OCI-LY3 (cell line): Measurements from ENCODE around the gene LYSMD1.
"Not testable (repeated sequence)": the region's sequence is repeated elsewhere in the genome, so short reads cannot be mapped to it uniquely, and the experiment has no call there.

Source experiments
- H2AFZ ChIP-seq: fragments of 200-600, 300-600 bp; shearing (Covaris generic); 2 replicates; pipeline ENCODE4 v1.6.0; 2014; ENCODE audit warnings: antibody characterized with exemption, low read depth, low read length
- H3K27ac ChIP-seq: fragments of 200-600, 300-600 bp; sonication (generic); 2 replicates; pipeline ENCODE4 v1.5.1; 2014; ENCODE audit warnings: mild to moderate bottlenecking, low read length, moderate library complexity, mixed read lengths
- H3K27me3 ChIP-seq: fragments of 200-600, 300-600 bp; sonication (generic); 2 replicates; pipeline ENCODE4 v1.6.1; 2014; ENCODE audit warnings: low read depth, low read length, mixed read lengths
- H3K36me3 ChIP-seq: fragments of 200-600, 300-600 bp; sonication (generic); replicated peaks from 2 replicates; pipeline ENCODE3; 2014; ENCODE audit warnings: low read depth, low read length, mixed read lengths
- H3K4me1 ChIP-seq: fragments of 300-600, 200-600 bp; sonication (generic); 2 replicates; pipeline ENCODE4 v1.6.1; 2014; ENCODE audit warnings: low read length, mixed read lengths
- H3K4me2 ChIP-seq: fragments of 200-600, 300-600 bp; sonication (generic); 2 replicates; pipeline ENCODE4 v1.6.1; 2014; ENCODE audit warnings: low read length, mixed read lengths
- H3K4me3 ChIP-seq: fragments of 300-600, 200-600 bp; sonication (generic); 2 replicates; pipeline ENCODE4 v1.5.1; 2014; ENCODE audit warnings: antibody characterized with exemption, mild to moderate bottlenecking, low read length, moderate library complexity
- H3K79me2 ChIP-seq: fragments of 300-600, 200-600 bp; shearing (Covaris generic); 2 replicates; pipeline ENCODE4 v1.6.1; 2014; ENCODE audit warnings: mild to moderate bottlenecking, low read length, mixed read lengths
- H3K9ac ChIP-seq: fragments of 300-600, 200-600 bp; shearing (Covaris generic); 2 replicates; pipeline ENCODE4 v1.6.0; 2014; ENCODE audit warnings: mild to moderate bottlenecking, low read length, moderate library complexity
- H3K9me3 ChIP-seq: fragments of 200-600, 300-600 bp; shearing (Covaris generic); 2 replicates; pipeline ENCODE4 v1.6.1; 2014; ENCODE audit warnings: low read length, mixed read lengths; ENCODE audit not compliant: insufficient read depth
- H4K20me1 ChIP-seq: fragments of 200-600, 300-600 bp; sonication (generic); 2 replicates; pipeline ENCODE4 v1.6.1; 2016; ENCODE audit warnings: low read length, mixed read lengths; ENCODE audit not compliant: insufficient read depth
- EZH2phosphoT487 ChIP-seq: fragments of 200-600 bp; shearing (Covaris generic); IDR thresholded peaks from 2 replicates; pipeline ENCODE4 v1.6.1; 2018; ENCODE audit warnings: antibody characterized with exemption, mixed run types, low read depth
- TF ChIP-seq, protein P1 (sequence below): fragments of 200-600, 300-600 bp; sonication (generic); IDR thresholded peaks from 2 replicates; pipeline ENCODE4 v1.5.1; 2014; ENCODE audit warnings: antibody characterized with exemption, low read length, low read depth

LYSMD1 gene

DNA sequence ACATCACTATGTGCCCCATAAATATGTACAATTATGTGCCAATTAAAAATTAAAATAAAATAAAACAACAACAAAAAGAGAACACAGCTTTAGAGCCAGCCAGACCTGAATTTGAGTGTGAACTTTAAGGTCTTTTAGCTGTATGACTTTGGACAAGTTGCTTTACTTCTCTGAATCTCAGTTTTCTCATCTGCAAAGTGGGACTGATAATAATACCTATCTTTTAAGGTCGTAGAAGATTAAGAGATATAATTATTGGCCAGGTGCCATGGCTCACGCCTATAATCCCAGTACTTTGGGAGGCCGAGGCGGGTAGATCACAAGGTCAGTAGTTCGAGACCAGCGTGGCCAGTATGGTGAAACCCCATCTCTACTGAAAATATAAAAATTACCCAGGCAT lies 27.6 kb upstream of the LYSMD1 start:
- Histone ChIP-seq H3K36me3 (no peaks in the 10 kb centered on the region), H3K27me3 (peaks cover 9% of the 10 kb centered on the region), H3K4me2 (no peak overlapping the region), H2AFZ (no peak overlapping the region), H3K27ac (no peak overlapping the region), H3K4me1 (peaks cover 22% of the 10 kb centered on the region), H3K79me2 (peaks cover 16% of the 10 kb centered on the region), H3K9me3 (no peaks in the 10 kb centered on the region), H3K9ac (no peak overlapping the region), H4K20me1 (no peaks in the 10 kb centered on the region), H3K4me3 (no peak overlapping the region)
- TF ChIP-seq EZH2phosphoT487 = no peak
- TF ChIP-seq, protein P1, sequence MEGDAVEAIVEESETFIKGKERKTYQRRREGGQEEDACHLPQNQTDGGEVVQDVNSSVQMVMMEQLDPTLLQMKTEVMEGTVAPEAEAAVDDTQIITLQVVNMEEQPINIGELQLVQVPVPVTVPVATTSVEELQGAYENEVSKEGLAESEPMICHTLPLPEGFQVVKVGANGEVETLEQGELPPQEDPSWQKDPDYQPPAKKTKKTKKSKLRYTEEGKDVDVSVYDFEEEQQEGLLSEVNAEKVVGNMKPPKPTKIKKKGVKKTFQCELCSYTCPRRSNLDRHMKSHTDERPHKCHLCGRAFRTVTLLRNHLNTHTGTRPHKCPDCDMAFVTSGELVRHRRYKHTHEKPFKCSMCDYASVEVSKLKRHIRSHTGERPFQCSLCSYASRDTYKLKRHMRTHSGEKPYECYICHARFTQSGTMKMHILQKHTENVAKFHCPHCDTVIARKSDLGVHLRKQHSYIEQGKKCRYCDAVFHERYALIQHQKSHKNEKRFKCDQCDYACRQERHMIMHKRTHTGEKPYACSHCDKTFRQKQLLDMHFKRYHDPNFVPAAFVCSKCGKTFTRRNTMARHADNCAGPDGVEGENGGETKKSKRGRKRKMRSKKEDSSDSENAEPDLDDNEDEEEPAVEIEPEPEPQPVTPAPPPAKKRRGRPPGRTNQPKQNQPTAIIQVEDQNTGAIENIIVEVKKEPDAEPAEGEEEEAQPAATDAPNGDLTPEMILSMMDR = no peak

- H3K36me3 ChIP-seq = no peaks in the 10 kb centered on the region
- peaks cover 9% of the 10 kb centered on the region for H3K27me3 ChIP-seq
- no peak overlapping the region for H3K27ac ChIP-seq
- H3K4me2 ChIP-seq = no peak overlapping the region
- H3K79me2 ChIP-seq = peaks cover 28% of the 10 kb centered on the region
- H3K9ac ChIP-seq = no peak overlapping the region
- H3K9me3 ChIP-seq = no peaks in the 10 kb centered on the region
- peaks cover 15% of the 10 kb centered on the region for H3K4me1 ChIP-seq
- no peaks in the 10 kb centered on the region for H4K20me1 ChIP-seq
- no peak overlapping the region for H2AFZ ChIP-seq
- no peak overlapping the region for H3K4me3 ChIP-seq
- TF ChIP-seq EZH2phosphoT487 = no peak
- TF ChIP-seq, protein P1 = no peak
Measured at GRCh38 chr1:151192047-151192446, 26.3 kb upstream of the LYSMD1 start.

DNA sequence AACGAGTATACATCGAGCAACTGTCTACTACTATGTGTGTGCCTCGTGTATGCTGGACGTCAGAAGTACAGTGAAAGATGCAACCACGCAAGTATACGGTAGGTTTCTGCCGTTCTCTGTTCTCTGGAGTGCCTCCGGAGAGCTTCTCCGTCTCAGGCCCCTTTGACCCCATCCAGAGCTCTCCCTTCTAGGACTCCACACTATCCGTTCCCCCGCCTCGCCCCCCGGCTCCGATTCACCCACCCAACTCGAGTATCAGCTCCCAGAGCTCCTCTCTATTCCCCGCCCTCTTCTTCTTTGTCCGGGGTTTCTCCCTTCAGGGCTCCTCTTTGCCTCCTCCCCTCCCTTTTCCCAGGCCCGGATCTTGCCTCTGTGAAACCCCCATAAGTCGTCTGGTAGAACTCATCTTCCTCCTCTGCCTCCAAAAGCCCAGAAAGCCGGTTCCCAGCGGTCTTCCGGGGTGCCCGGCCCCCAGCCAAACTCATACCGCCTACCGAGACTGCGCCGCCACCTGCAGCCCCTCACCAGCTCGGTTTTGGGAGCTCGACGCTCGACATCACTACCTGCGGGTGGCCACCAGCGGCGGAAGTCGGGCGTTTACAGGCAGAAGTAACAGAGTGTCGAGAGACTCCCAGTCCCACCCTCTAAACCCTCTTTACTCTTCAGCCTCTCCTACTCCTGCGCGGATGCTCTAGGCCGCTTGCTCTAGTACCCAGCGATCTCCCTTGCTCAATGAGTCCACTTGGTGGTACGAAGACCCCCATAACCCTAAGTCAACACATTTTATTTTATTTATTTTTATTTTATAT lies 24.1 kb upstream of the LYSMD1 start, which contains the start of gene VPS72:
TSS of gene VPS72 (minus strand) at position 561 of the 809 bp plus-strand sequence. CDS start at position 485, 76 bp downstream.
- H3K9me3 ChIP-seq = no peaks in the 10 kb centered on the region
- H3K27me3 ChIP-seq = peaks cover 7% of the 10 kb centered on the region
- H3K4me3 ChIP-seq = peak within 1 kb of the TSS; percentile 86
- H3K27ac ChIP-seq = peak within 1 kb of the TSS; percentile 71
- peak within 1 kb of the TSS; percentile 22; the same call in 1 of the 2 replicates for H2AFZ ChIP-seq
- no peaks in the 10 kb centered on the region for H4K20me1 ChIP-seq
- peaks cover 12% of the 10 kb centered on the region for H3K4me1 ChIP-seq
- peaks cover 35% of the 10 kb centered on the region for H3K79me2 ChIP-seq
- peaks cover 12% of the 10 kb centered on the region for H3K36me3 ChIP-seq
- H3K4me2 ChIP-seq = peak within 1 kb of the TSS; percentile 73
- TF ChIP-seq, protein P1 = no peak
- TF ChIP-seq EZH2phosphoT487 = no peak
- peak within 1 kb of the TSS; percentile 78 for H3K9ac ChIP-seq

DNA sequence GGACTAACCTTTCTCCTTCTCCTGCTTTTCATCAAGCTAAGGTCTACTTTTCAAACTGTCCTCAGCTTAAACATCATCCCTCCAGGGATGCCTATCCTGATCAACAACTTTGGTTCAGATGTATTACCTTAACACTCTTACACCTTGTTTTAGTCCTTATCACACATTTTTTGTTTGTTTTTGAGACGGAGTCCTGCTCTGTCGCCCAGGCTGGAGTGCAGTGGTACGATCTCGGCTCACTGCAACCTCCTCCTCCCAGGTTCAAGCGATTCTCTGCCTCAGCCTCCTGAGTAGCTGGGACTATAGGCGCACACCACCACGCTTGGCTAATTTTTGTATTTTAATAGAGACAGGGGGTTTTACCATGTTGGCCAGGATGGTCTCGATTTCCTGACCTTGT lies 23.0 kb upstream of the LYSMD1 start:
- Histone ChIP-seq H3K4me2 (peak overlapping the region; percentile 73), H3K4me1 (peaks cover 12% of the 10 kb centered on the region), H3K79me2 (peaks cover 35% of the 10 kb centered on the region), H3K9ac (peak overlapping the region; percentile 78), H3K36me3 (peaks cover 19% of the 10 kb centered on the region), H3K4me3 (peak overlapping the region; percentile 86), H3K27ac (0 out of 2 replicates have a peak overlapping the region, but pooled peaks have one; percentile 71)
- not testable (repeated sequence) for H3K27me3 ChIP-seq, H4K20me1 ChIP-seq, H3K9me3 ChIP-seq, H2AFZ ChIP-seq
